Measurements from ENCODE around the gene RBKS. TPM values are rescaled to one million over a fixed set of nuclear protein-coding genes. Genes with fewer than 3 reads are reported as not detected.

RBKS gene
- polyA plus RNA-seq, 1 donor (not counting 4 experiments of a cell fraction or from before 2014, with no cell fraction given), result 1.9 TPM

DNA sequence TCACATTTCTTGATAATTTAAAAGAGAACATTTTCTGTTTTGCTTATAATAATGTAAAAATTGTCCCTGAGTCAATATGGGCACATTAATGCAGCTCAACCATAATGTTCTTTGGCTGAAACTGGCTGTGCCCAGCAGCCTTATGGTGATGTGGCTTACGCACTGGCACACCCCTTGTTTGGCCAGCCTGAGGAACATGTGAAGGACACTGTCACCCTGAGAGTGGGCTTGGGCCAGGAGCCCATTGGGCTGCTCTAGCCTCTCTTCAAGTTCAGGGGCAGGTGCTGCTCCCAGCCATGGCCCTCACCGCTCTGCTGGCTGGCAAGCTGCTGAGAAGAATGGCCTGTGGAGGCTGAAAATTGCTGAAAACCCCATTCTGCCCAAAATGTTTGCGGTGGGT lies 81.2 kb downstream of the RBKS start:
- no peaks in the 10 kb centered on the region for H3K79me2 ChIP-seq (ENCODE audit: control insufficient read depth, insufficient read depth, low read length)
- no peaks in the 10 kb centered on the region for H4K20me1 ChIP-seq (ENCODE audit: control insufficient read depth, extremely low read depth, insufficient read depth, low read length)
- H3K9me1 ChIP-seq (ENCODE audit: control insufficient read depth, extremely low read depth, insufficient read depth, low read length), result no peaks in the 10 kb centered on the region
- FAIRE-seq (no peak), DNase-seq (ENCODE audit: low read depth, low spot score) (no peak)
- H3K4me3 ChIP-seq (ENCODE audit: control insufficient read depth in 2 of 3, extremely low read depth in 1 of 3, insufficient read depth in 2 of 3, low read depth in 1 of 3, low read length in 3 of 3), result no peak overlapping the region
- H3K9me3 ChIP-seq (ENCODE audit: control insufficient read depth, low read depth, low read length), result no peaks in the 10 kb centered on the region
- dilution Hi-C loops (cut with MboI; ENCODE audit: extremely low pct_ligation_motif_present, low sequenced_read_pairs), result no loop called here
- TF ChIP-seq EZH2 (IDR thresholded peaks at IDR 0.05; ENCODE audit: low read length), result no peak
- no peak for TF ChIP-seq CTCF (optimal IDR thresholded peaks at IDR 0.05 in 1 of 3, IDR thresholded peaks at IDR 0.05 in 1 of 3, conservative IDR thresholded peaks at IDR 0.05 in 1 of 3; ENCODE audit: extremely low read depth in 1 of 3, insufficient read depth in 2 of 3, low read length in 3 of 3)
- H3K27ac ChIP-seq (ENCODE audit: control insufficient read depth, insufficient read depth, low read length), result peak overlapping the region; percentile 2
- H3K4me2 ChIP-seq (ENCODE audit: control insufficient read depth, extremely low read depth, insufficient read depth, low read depth, low read length), result no peak overlapping the region
- no peak overlapping the region for H2AFZ ChIP-seq (ENCODE audit: control insufficient read depth, low read length)
- no peaks in the 10 kb centered on the region for H3K27me3 ChIP-seq (ENCODE audit: control insufficient read depth, extremely low read depth, insufficient read depth, low read length)
- H3K36me3 ChIP-seq (ENCODE audit: control insufficient read depth in 2 of 2, extremely low read depth in 1 of 2, insufficient read depth in 2 of 2, low read length in 2 of 2), result no peaks in the 10 kb centered on the region
- H3K9ac ChIP-seq (ENCODE audit: control insufficient read depth, extremely low read depth, insufficient read depth, low read length), result no peak overlapping the region
- H3K4me1 ChIP-seq (ENCODE audit: control insufficient read depth, extremely low read depth, insufficient read depth, low read length), result peaks cover 20% of the 10 kb centered on the region

GRCh38 chr2:27808418-27808817 lies 81.8 kb downstream of the RBKS start:
- H3K27ac ChIP-seq (ENCODE audit: control insufficient read depth, insufficient read depth, low read length), result no peak overlapping the region
- no peaks in the 10 kb centered on the region for H4K20me1 ChIP-seq (ENCODE audit: control insufficient read depth, extremely low read depth, insufficient read depth, low read length)
- no peak overlapping the region for H3K9ac ChIP-seq (ENCODE audit: control insufficient read depth, extremely low read depth, insufficient read depth, low read length)
- H3K4me1 ChIP-seq (ENCODE audit: control insufficient read depth, extremely low read depth, insufficient read depth, low read length), result peaks cover 20% of the 10 kb centered on the region
- no peak for FAIRE-seq
- TF ChIP-seq EZH2 (IDR thresholded peaks at IDR 0.05; ENCODE audit: low read length) (no peak), CTCF (optimal IDR thresholded peaks at IDR 0.05 in 1 of 3, IDR thresholded peaks at IDR 0.05 in 1 of 3, conservative IDR thresholded peaks at IDR 0.05 in 1 of 3; ENCODE audit: extremely low read depth in 1 of 3, insufficient read depth in 2 of 3, low read length in 3 of 3) (no peak)
- no peaks in the 10 kb centered on the region for H3K36me3 ChIP-seq (ENCODE audit: control insufficient read depth in 2 of 2, extremely low read depth in 1 of 2, insufficient read depth in 2 of 2, low read length in 2 of 2)
- H3K9me1 ChIP-seq (ENCODE audit: control insufficient read depth, extremely low read depth, insufficient read depth, low read length), result no peaks in the 10 kb centered on the region
- H3K4me3 ChIP-seq (ENCODE audit: control insufficient read depth in 2 of 3, extremely low read depth in 1 of 3, insufficient read depth in 2 of 3, low read depth in 1 of 3, low read length in 3 of 3), result no peak overlapping the region
- no peaks in the 10 kb centered on the region for H3K9me3 ChIP-seq (ENCODE audit: control insufficient read depth, low read depth, low read length)
- no peak overlapping the region for H3K4me2 ChIP-seq (ENCODE audit: control insufficient read depth, extremely low read depth, insufficient read depth, low read depth, low read length)
- dilution Hi-C loops (cut with MboI; ENCODE audit: extremely low pct_ligation_motif_present, low sequenced_read_pairs), result no loop called here
- H2AFZ ChIP-seq (ENCODE audit: control insufficient read depth, low read length), result no peak overlapping the region
- H3K27me3 ChIP-seq (ENCODE audit: control insufficient read depth, extremely low read depth, insufficient read depth, low read length), result no peaks in the 10 kb centered on the region
- no peaks in the 10 kb centered on the region for H3K79me2 ChIP-seq (ENCODE audit: control insufficient read depth, insufficient read depth, low read length)
- DNase-seq (ENCODE audit: low read depth, low spot score), result no peak

Data from keratinocyte (primary cell).